HUES6 (cell line): ENCODE results near the gene HSD11B2.

Experiments used
- H3K27ac ChIP-seq: 2 replicates; pipeline ENCODE4 v1.7.0; 2013; ENCODE audit warnings: low read depth, mild to moderate bottlenecking, low read length, inconsistent platforms
- H3K27me3 ChIP-seq: 2 replicates; pipeline ENCODE4 v1.6.1; 2013; ENCODE audit warnings: low read length; ENCODE audit not compliant: control insufficient read depth, insufficient read depth
- H3K36me3 ChIP-seq: 2 replicates; pipeline ENCODE4 v1.6.1; 2013; ENCODE audit warnings: low read length; ENCODE audit not compliant: control insufficient read depth, insufficient read depth
- H3K4me1 ChIP-seq: 2 replicates; pipeline ENCODE4 v1.6.1; 2013; ENCODE audit warnings: low read length; ENCODE audit not compliant: control insufficient read depth, insufficient read depth
- H3K4me3 ChIP-seq: 2 replicates; pipeline ENCODE4 v1.5.1; 2013; ENCODE audit warnings: low read depth, low read length
- H3K9ac ChIP-seq: one replicate; pipeline ENCODE4 v1.6.1; 2013; ENCODE audit warnings: mild to moderate bottlenecking, low read length
- H3K9me3 ChIP-seq: 2 replicates; pipeline ENCODE4 v1.6.1; 2013; ENCODE audit warnings: low read depth, low read length; ENCODE audit not compliant: control insufficient read depth, insufficient read depth

The HSD11B2 gene

DNA sequence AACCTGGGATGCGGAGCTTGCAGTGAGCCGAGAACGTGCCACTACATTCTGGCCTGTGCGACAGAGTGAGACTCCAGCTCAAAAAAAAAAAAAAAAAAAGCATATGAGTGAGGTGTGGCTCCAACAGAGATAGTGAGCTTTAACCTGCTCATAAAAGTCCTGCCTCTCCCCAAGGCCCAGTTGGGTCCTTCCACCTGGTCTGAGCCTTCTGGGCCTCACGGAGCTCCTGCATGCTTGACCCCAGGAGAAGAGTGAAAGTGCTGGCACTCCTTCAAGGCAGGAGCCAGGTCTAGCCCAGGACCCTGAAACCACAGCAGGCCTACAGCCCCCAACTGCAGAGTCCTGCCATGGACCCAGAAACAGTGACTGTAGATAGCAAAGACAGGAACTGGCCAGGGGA is 17.7 kb downstream of the HSD11B2 start:
- H3K27me3 ChIP-seq = no peaks in the 10 kb centered on the region
- no peak overlapping the region for H3K9ac ChIP-seq
- no peak overlapping the region for H3K4me3 ChIP-seq
- no peaks in the 10 kb centered on the region for H3K9me3 ChIP-seq
- no peak overlapping the region for H3K27ac ChIP-seq
- peaks cover 17% of the 10 kb centered on the region for H3K36me3 ChIP-seq
- peaks cover 8% of the 10 kb centered on the region; the same call in 1 of the 2 replicates for H3K4me1 ChIP-seq

DNA sequence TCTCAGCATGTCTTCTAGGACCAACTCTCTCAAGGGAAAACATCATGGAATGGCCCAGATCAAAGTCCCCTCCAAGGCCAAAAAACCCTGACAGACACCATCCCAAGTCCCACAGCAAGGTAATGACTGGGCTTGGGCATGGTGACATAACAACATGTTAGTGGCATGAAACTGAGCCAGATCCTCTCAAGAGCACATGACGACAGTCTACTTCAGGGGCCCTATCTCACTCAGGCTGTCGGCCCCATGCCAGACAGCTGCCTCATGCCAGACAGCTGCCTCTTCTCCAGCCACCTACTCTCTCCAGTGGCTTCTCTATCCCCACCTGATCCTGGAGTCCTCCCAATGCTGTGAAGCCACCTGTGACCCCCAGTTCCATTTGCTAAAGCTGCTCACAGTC is 18.4 kb downstream of the HSD11B2 start:
- Histone ChIP-seq H3K4me1 (peaks cover 5% of the 10 kb centered on the region), H3K9ac (no peak overlapping the region), H3K36me3 (peaks cover 17% of the 10 kb centered on the region), H3K27me3 (no peaks in the 10 kb centered on the region), H3K27ac (no peak overlapping the region), H3K9me3 (no peaks in the 10 kb centered on the region), H3K4me3 (no peak overlapping the region)

DNA sequence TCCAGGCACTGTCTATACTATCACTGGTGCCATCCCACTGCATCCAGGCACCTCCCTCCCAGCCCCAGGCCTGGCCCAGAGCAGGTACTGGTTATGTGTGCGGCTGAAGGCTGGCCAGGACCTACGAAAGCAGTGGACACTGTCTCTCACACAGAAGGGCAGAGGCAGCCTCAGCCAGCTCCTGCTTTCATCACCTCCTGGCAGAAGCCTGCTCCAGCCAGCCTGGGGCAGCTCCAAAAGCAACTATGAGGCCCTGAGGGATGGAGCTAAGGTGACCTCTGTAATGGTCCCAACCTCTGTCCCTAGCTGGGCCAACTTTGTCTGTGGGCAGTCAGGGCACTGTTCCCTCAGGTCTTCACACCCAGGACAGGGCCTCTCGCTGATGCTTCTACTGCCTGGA is 18.8 kb downstream of the HSD11B2 start:
- Histone ChIP-seq H3K36me3 (peaks cover 17% of the 10 kb centered on the region), H3K9ac (no peak overlapping the region), H3K27ac (no peak overlapping the region), H3K27me3 (no peaks in the 10 kb centered on the region), H3K4me3 (no peak overlapping the region), H3K9me3 (no peaks in the 10 kb centered on the region), H3K4me1 (peaks cover 1% of the 10 kb centered on the region; the same call in 1 of the 2 replicates)

DNA sequence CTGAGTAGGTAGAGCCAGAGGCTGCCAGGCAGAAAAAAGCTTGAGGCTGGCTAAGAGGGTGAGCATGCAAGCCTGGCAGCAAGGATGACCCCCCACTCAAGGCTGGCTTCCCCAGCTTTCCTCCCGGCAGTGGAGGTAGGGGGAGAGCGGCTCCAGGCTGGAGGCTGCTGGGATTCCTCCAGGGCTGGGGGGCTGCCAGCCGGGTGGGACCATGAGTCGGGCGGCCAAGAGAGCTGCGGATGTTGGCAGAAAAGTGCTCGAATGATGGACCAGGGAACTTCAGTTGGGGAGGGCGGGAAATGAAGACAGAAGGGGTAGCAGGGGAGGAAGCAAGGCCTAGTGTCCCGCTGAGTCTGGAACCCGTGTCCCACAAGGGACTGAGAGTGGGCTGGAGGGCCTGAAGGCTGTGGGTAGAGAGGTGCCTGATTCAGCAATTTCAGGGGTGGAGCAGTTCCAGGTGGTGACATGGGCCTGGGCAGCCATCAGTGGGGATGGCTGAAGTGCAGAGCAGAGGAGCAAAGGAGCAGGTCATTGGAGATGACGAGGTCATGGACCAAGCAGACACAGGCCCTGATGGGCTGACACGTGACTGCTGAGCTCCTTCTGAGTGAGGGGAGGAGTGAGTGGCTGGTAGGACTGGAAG is 20.3 kb downstream of the HSD11B2 start:
- Histone ChIP-seq H3K27ac (no peak overlapping the region), H3K27me3 (no peaks in the 10 kb centered on the region), H3K9me3 (no peaks in the 10 kb centered on the region), H3K36me3 (peaks cover 17% of the 10 kb centered on the region), H3K9ac (no peak overlapping the region), H3K4me1 (no peaks in the 10 kb centered on the region; the same call in 1 of the 2 replicates), H3K4me3 (no peak overlapping the region)

DNA sequence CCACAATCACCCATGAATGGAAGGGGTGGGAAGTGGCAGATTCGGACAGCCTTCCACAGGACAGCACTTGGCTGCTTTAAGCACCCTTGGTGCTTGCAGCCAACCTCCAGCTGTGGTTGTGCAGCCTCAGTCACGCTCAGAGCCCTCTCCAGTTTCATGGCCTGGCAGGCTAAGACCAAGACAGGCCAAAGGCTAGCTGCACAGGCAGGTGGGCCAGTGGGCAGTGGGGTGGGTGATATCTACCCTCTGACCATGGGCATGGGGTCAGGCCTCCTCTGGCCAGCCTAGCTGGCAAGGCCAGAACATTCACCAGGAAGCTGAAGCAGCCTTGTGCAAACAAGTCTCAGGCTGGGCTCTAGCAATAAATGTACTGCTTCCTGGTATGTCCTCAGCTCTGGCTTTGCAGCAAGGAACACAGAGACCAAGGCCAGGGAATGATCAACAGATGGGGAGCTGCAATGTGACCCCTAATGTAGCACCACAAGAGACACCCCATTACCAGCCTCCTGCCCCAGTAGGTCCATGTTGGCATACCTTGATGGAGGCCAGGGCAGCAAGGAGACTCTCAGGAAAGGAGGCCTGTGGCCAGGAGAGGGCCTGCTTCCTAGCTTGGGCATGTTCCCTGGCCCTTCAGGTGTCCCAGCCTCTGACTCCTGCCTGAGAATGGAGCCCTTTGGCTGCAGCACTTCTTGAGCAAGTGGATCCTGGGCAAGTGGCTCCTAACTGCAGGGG is 20.9 kb downstream of the HSD11B2 start:
- H3K9ac ChIP-seq = no peak overlapping the region
- H3K36me3 ChIP-seq = peaks cover 17% of the 10 kb centered on the region
- no peaks in the 10 kb centered on the region for H3K9me3 ChIP-seq
- H3K4me3 ChIP-seq = no peak overlapping the region
- H3K4me1 ChIP-seq = no peaks in the 10 kb centered on the region; the same call in 1 of the 2 replicates
- H3K27ac ChIP-seq = no peak overlapping the region
- H3K27me3 ChIP-seq = no peaks in the 10 kb centered on the region

DNA sequence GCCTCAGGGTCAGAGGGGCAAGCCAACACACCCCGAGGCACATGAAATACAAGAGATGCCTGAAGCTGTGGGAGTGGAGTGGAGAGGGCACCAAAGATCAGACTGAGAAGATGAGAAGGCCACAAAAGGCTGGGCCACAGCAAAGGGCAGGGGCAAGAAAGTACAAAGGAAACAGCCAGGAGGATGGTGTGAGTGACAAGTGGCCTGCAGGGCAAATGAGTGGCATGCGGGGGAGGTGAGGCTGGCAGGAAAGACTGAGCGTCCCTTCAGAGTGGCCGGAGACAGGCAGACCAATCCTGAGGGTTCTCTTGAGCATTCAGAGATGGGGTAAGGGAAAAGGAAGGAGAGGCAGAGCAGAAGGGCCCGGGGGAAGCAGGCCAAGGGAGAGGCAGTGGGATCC is 23.2 kb downstream of the HSD11B2 start:
- H3K9me3 ChIP-seq = no peaks in the 10 kb centered on the region
- no peak overlapping the region for H3K4me3 ChIP-seq
- H3K36me3 ChIP-seq = peaks cover 17% of the 10 kb centered on the region
- no peaks in the 10 kb centered on the region for H3K27me3 ChIP-seq
- no peak overlapping the region for H3K9ac ChIP-seq
- no peaks in the 10 kb centered on the region; the same call in 1 of the 2 replicates for H3K4me1 ChIP-seq
- H3K27ac ChIP-seq = no peak overlapping the region

DNA sequence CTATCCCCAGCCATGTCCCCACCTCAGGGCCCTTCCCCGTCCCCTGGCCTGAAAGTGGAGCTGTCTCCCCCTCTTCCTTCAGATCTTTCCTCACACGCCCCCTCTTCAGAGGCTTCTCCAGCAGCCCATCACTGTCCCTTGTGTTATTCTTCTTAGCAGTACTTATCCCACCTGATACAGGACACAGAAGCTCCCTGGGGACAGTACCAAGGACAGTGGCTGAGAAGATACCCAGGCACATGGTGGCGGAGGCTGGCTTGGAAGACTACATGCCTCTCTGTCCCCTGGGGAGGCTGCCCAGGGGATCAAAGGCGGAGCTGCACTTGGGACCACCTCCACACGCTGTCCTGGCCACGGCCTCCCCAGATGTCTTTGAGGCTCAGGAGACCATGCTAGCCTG is 23.9 kb downstream of the HSD11B2 start:
- Histone ChIP-seq H3K4me1 (no peaks in the 10 kb centered on the region; the same call in 1 of the 2 replicates), H3K9ac (no peak overlapping the region), H3K4me3 (no peak overlapping the region), H3K9me3 (no peaks in the 10 kb centered on the region), H3K27ac (no peak overlapping the region), H3K36me3 (peaks cover 17% of the 10 kb centered on the region), H3K27me3 (no peaks in the 10 kb centered on the region)

DNA sequence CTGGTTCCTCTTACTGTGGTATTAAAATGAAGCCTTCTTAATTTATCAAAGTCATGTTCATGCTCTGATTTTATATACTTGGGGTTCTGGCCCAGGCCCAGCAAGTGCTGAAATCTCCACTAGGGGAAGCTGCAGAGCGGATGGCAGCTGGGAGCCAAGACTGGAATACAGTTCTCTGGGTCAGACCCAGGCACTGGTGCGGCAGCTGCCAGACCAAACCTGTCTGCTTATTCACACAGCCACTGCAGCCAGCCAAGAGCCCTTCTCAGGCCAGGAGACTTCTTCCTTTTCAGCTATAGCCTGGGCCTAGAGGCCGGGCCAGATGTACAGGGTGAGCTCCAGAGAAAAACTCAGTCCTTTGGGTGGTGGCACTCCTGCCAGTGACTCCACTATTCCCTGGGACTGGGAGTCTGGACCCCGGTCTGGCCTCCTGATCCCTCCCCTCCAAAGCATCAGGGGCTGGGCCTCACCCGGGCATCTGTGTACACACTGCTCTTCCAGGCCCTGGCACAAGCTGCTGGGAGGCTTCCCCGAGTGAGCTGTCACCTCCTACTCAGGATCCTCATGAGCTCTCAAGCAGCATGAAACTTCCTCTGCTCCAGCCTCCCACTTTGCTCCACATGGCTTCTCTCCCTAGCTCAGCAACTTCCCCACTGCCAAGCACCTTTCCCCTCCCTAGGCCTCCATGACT is 25.6 kb downstream of the HSD11B2 start:
- Histone ChIP-seq H3K9me3 (no peaks in the 10 kb centered on the region), H3K27ac (no peak overlapping the region)

DNA sequence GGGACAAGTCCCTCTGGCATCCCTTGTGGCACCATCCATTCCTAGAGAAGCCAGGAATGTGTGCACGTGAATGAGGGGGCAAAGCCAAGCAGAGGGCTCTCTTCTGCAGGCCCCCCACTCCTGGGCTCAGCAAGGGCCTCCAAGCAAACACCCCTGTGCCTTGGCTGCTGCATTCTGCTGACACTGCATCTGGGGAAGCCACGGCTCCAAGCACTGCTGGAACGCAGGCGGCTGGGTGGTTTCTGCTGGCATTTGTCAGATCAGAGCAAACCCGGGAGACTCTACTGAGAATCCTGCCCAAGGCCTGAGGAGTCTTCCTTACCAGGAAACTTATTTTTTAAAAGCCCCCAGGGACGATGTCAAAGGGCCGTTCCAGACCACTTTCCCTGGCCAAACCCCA is 26.7 kb downstream of the HSD11B2 start:
- Histone ChIP-seq H3K4me3 (no peak overlapping the region), H3K27me3 (no peaks in the 10 kb centered on the region), H3K9me3 (no peaks in the 10 kb centered on the region), H3K9ac (no peak overlapping the region), H3K27ac (no peak overlapping the region), H3K4me1 (no peaks in the 10 kb centered on the region; the same call in 1 of the 2 replicates), H3K36me3 (peaks cover 7% of the 10 kb centered on the region)

More for the DNA sequence above, 25.6 kb downstream of the HSD11B2 start:
- Histone ChIP-seq H3K27me3 (no peaks in the 10 kb centered on the region), H3K4me3 (no peak overlapping the region), H3K4me1 (no peaks in the 10 kb centered on the region; the same call in 1 of the 2 replicates), H3K36me3 (peaks cover 15% of the 10 kb centered on the region), H3K9ac (no peak overlapping the region)

DNA sequence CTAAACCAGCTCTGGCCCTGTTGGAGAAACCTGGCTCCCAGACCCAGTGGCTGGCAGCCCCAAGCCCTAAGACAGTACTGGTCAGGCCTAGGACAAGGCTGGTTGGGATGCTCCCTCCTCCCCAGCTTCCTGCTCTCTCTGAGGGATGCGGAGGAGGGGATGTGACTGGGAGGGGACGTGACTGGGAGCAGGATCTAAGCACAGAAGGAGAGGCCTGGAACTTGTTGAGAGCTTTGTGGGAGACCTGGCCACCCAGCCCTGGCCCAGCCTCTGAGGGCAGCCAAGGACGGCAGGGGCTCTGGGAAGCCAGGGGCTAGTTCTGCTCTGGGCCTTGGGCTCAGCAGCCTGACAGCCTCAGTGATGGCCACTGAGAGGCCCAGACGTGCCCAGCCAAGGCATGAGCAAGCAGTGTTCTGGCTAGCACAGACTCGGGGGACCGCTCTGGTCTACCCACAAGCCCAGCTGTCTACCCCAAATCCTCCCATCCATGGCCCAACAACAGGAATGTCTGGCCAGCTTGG is 27.3 kb downstream of the HSD11B2 start:
- no peak overlapping the region for H3K4me3 ChIP-seq
- H3K9ac ChIP-seq = no peak overlapping the region
- no peak overlapping the region for H3K27ac ChIP-seq
- H3K9me3 ChIP-seq = no peaks in the 10 kb centered on the region
- no peaks in the 10 kb centered on the region; the same call in 1 of the 2 replicates for H3K4me1 ChIP-seq
- peaks cover 3% of the 10 kb centered on the region for H3K36me3 ChIP-seq
- no peaks in the 10 kb centered on the region for H3K27me3 ChIP-seq
